ENCODE data around the gene HDAC4.

GRCh38 chr2:239371726-239372686 lies 28.8 kb downstream of the HDAC4 start:
- TF ChIP-seq CTCF (IDR thresholded peaks at IDR 0.05) = no peak
- TF ChIP-seq POLR2A (IDR thresholded peaks at IDR 0.05) = no peak
